NB4 (cell line): Measurements from ENCODE around the gene CHPF2.

Source experiments
- DNase-seq: peaks from one replicate; pipeline ENCODE4 v3.0.0; 2010; ENCODE audit warnings: low read depth
- H3K4me3 ChIP-seq: one replicate; pipeline ENCODE4 v1.5.1; 2011; ENCODE audit warnings: mild to moderate bottlenecking, low read depth, low read length, moderate library complexity
- MAX ChIP-seq: IDR thresholded peaks from 2 replicates; pipeline ENCODE4 v1.6.1; 2011; ENCODE audit warnings: low read depth, low read length
- MYC ChIP-seq: IDR thresholded peaks from 2 replicates; pipeline ENCODE4 v1.6.1; 2011; ENCODE audit warnings: low read depth, low read length
- POLR2A ChIP-seq: IDR thresholded peaks from 2 replicates; pipeline ENCODE4 v1.6.1; 2011; ENCODE audit warnings: mild to moderate bottlenecking; ENCODE audit not compliant: insufficient read length; ENCODE audit errors: extremely low read depth
- TF ChIP-seq, protein P1 (sequence below): IDR thresholded peaks from one replicate; pipeline ENCODE4 v1.5.1; 2012; ENCODE audit warnings: low read depth, low read length

Gene CHPF2

DNA sequence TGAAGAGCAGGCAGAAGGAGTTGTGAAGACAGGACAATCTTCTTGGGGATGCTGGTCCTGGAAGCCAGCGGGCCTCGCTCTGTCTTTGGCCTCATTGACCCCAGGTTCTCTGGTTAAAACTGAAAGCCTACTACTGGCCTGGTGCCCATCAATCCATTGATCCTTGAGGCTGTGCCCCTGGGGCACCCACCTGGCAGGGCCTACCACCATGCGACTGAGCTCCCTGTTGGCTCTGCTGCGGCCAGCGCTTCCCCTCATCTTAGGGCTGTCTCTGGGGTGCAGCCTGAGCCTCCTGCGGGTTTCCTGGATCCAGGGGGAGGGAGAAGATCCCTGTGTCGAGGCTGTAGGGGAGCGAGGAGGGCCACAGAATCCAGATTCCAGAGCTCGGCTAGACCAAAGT is 1.5 kb downstream of the CHPF2 start:
- H3K4me3 ChIP-seq, result peak overlapping the region; percentile 92
- DNase-seq, result no peak
- no peak for TF ChIP-seq MAX
- TF ChIP-seq, protein P1, sequence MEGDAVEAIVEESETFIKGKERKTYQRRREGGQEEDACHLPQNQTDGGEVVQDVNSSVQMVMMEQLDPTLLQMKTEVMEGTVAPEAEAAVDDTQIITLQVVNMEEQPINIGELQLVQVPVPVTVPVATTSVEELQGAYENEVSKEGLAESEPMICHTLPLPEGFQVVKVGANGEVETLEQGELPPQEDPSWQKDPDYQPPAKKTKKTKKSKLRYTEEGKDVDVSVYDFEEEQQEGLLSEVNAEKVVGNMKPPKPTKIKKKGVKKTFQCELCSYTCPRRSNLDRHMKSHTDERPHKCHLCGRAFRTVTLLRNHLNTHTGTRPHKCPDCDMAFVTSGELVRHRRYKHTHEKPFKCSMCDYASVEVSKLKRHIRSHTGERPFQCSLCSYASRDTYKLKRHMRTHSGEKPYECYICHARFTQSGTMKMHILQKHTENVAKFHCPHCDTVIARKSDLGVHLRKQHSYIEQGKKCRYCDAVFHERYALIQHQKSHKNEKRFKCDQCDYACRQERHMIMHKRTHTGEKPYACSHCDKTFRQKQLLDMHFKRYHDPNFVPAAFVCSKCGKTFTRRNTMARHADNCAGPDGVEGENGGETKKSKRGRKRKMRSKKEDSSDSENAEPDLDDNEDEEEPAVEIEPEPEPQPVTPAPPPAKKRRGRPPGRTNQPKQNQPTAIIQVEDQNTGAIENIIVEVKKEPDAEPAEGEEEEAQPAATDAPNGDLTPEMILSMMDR, result no peak
- no peak for TF ChIP-seq POLR2A
- TF ChIP-seq MYC, result no peak

DNA sequence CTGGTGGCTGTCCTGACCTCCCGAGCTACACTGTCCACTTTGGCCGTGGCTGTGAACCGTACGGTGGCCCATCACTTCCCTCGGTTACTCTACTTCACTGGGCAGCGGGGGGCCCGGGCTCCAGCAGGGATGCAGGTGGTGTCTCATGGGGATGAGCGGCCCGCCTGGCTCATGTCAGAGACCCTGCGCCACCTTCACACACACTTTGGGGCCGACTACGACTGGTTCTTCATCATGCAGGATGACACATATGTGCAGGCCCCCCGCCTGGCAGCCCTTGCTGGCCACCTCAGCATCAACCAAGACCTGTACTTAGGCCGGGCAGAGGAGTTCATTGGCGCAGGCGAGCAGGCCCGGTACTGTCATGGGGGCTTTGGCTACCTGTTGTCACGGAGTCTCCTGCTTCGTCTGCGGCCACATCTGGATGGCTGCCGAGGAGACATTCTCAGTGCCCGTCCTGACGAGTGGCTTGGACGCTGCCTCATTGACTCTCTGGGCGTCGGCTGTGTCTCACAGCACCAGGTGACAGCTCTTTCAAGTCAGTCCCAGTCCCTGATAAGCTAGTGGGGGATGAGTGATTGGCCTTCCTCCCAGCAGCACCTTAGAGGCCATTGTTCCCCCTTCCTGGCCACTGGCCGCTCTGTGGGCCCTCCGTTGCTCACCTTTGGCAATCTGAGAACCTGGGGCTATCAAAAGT is 3.0 kb downstream of the CHPF2 start:
- no peak for DNase-seq
- no peak overlapping the region for H3K4me3 ChIP-seq
- TF ChIP-seq POLR2A, result no peak
- TF ChIP-seq, protein P1, result no peak
- TF ChIP-seq MYC, result no peak
- TF ChIP-seq MAX, result no peak

GRCh38 chr7:151236406-151236805 is 4.1 kb downstream of the CHPF2 start:
- TF ChIP-seq, protein P1, result no peak
- no peak for TF ChIP-seq MAX
- no peak overlapping the region for H3K4me3 ChIP-seq
- DNase-seq, result no peak

GRCh38 chr7:151237244-151238189 is 5.2 kb downstream of the CHPF2 start:
- no peak overlapping the region for H3K4me3 ChIP-seq
- TF ChIP-seq MAX (no peak), POLR2A (no peak), MYC (no peak)
- TF ChIP-seq, protein P1, result no peak
- no peak for DNase-seq

GRCh38 chr7:151238190-151238810 is 6.0 kb downstream of the CHPF2 start:
- TF ChIP-seq MYC (no peak), POLR2A (no peak), MAX (no peak)
- TF ChIP-seq, protein P1, result no peak
- no peak overlapping the region for H3K4me3 ChIP-seq
- DNase-seq, result no peak
